SU-DHL-6 (cell line): ENCODE results near the gene RELCH.

Source experiments
- H2AFZ ChIP-seq: fragments of 200-600 bp; sonication (generic); 2 replicates; pipeline ENCODE4 v1.6.1; 2014; ENCODE audit warnings: low read depth, mild to moderate bottlenecking, moderate library complexity, mixed read lengths, antibody characterized with exemption, low read length; ENCODE audit not compliant: severe bottlenecking
- H3F3A ChIP-seq: fragments of 200-600 bp; shearing (Covaris generic); 2 replicates; pipeline ENCODE4 v1.6.0; 2016; ENCODE audit warnings: antibody characterized with exemption, mild to moderate bottlenecking; ENCODE audit not compliant: insufficient read depth
- H3K27ac ChIP-seq: fragments of 200-600 bp; sonication (generic); 2 replicates; pipeline ENCODE4 v1.5.1; 2016; ENCODE audit warnings: low read depth, mild to moderate bottlenecking, low read length, moderate library complexity, mixed read lengths
- H3K27me3 ChIP-seq: fragments of 200-600 bp; sonication (generic), shearing (Covaris generic); 2 replicates; pipeline ENCODE4 v1.6.0; 2014; ENCODE audit warnings: mild to moderate bottlenecking, low read length
- H3K36me3 ChIP-seq: fragments of 200-600 bp; sonication (generic); 2 replicates; pipeline ENCODE4 v1.6.1; 2014; ENCODE audit warnings: mild to moderate bottlenecking, low read length, mixed read lengths
- H3K4me2 ChIP-seq: fragments of 300-600, 200-600 bp; shearing (Covaris generic), sonication (generic); 2 replicates; pipeline ENCODE4 v1.6.0; 2014; ENCODE audit warnings: low read length, low read depth, mild to moderate bottlenecking; ENCODE audit not compliant: poor library complexity, severe bottlenecking
- H3K4me3 ChIP-seq: fragments of 200-600 bp; sonication (generic); 2 replicates; pipeline ENCODE4 v1.5.1; 2014; ENCODE audit warnings: antibody characterized with exemption, low read length, mild to moderate bottlenecking, mixed read lengths; ENCODE audit not compliant: insufficient read depth, poor library complexity, severe bottlenecking
- H3K79me2 ChIP-seq: fragments of 200-600 bp; sonication (generic); 2 replicates; pipeline ENCODE4 v1.6.1; 2014; ENCODE audit warnings: mild to moderate bottlenecking, low read length, moderate library complexity; ENCODE audit not compliant: insufficient read depth
- H3K9ac ChIP-seq: fragments of 200-600 bp; sonication (generic); 2 replicates; pipeline ENCODE4 v1.7.0; 2014; ENCODE audit warnings: mild to moderate bottlenecking, low read length
- H3K9me2 ChIP-seq: fragments of 200-600 bp; sonication (generic); replicated peaks from 2 replicates; pipeline ENCODE4 v1.6.1; 2014; ENCODE audit warnings: low read length; ENCODE audit not compliant: insufficient read depth
- H3K9me3 ChIP-seq: fragments of 200-600 bp; sonication (generic); 2 replicates; pipeline ENCODE4 v1.6.1; 2014; ENCODE audit warnings: low read length, mixed read lengths; ENCODE audit not compliant: insufficient read depth
- H4K20me1 ChIP-seq: fragments of 200-600 bp; sonication (generic); 2 replicates; pipeline ENCODE4 v1.6.1; 2014; ENCODE audit warnings: low read depth, mild to moderate bottlenecking, antibody characterized with exemption, low read length, moderate library complexity, mixed read lengths
- CTCF ChIP-seq: fragments of 200-600 bp; sonication (generic); IDR thresholded peaks from one replicate; pipeline ENCODE4 v1.5.1; 2017; ENCODE audit warnings: antibody characterized with exemption, mild to moderate bottlenecking, low read length, moderate library complexity; ENCODE audit not compliant: insufficient read depth, poor library complexity, severe bottlenecking
- EZH2phosphoT487 ChIP-seq: fragments of 200-600 bp; sonication (generic), shearing (Covaris generic); conservative IDR thresholded peaks from 2 replicates; pipeline ENCODE4 v1.6.1; 2018; ENCODE audit warnings: mild to moderate bottlenecking, antibody characterized with exemption, low read length, moderate library complexity, mixed read lengths

The RELCH gene

GRCh38 chr18:62211325-62211828, 24.3 kb downstream of the RELCH start:
- no peaks in the 10 kb centered on the region for H3K9me3 ChIP-seq
- no peak overlapping the region for H3K9ac ChIP-seq
- H3K27me3 ChIP-seq = no peaks in the 10 kb centered on the region
- H3K79me2 ChIP-seq = peaks cover 81% of the 10 kb centered on the region
- H3K27ac ChIP-seq = no peak overlapping the region
- H3K4me3 ChIP-seq = no peak overlapping the region
- H3K4me2 ChIP-seq = no peak overlapping the region
- no peaks in the 10 kb centered on the region for H3K9me2 ChIP-seq
- TF ChIP-seq EZH2phosphoT487 (no peak), CTCF (no peak)
- no peak overlapping the region for H2AFZ ChIP-seq
- no peaks in the 10 kb centered on the region for H3F3A ChIP-seq
- no peaks in the 10 kb centered on the region for H4K20me1 ChIP-seq
- H3K36me3 ChIP-seq = peaks cover 34% of the 10 kb centered on the region

GRCh38 chr18:62214790-62215189, 27.7 kb downstream of the RELCH start:
- Histone ChIP-seq H3K9me2 (no peaks in the 10 kb centered on the region), H4K20me1 (no peaks in the 10 kb centered on the region)

DNA sequence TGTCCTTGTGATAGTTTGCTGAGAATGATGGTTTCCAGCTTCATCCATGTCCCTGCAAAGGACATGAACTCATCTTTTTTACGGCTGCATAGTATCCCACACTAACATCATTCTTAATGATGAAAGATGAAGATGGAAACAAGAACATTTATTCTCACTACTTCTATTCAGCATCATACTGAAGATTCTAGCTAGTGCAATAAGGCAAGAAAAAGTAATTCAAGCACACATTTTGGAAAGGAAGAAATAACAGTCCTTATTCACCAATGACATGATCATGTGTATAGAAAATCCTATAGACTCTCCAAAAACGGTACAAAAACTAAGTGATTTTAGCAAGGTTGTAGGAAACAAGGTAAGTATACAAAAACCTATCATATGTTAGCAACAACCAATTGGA, 37.2 kb downstream of the RELCH start:
- H3K79me2 ChIP-seq = peaks cover 19% of the 10 kb centered on the region
- TF ChIP-seq EZH2phosphoT487 (no peak), CTCF (no peak)
- H3K27ac ChIP-seq = no peak overlapping the region
- H3K4me3 ChIP-seq = no peak overlapping the region
- H3K9me3 ChIP-seq = no peaks in the 10 kb centered on the region
- H3K27me3 ChIP-seq = no peaks in the 10 kb centered on the region
- no peaks in the 10 kb centered on the region for H3K9me2 ChIP-seq
- no peaks in the 10 kb centered on the region for H4K20me1 ChIP-seq
- no peak overlapping the region for H3K9ac ChIP-seq
- H3K4me2 ChIP-seq = no peak overlapping the region
- H2AFZ ChIP-seq = no peak overlapping the region
- peaks cover 4% of the 10 kb centered on the region; the same call in 1 of the 2 replicates for H3F3A ChIP-seq
- H3K36me3 ChIP-seq = peaks cover 91% of the 10 kb centered on the region

More at GRCh38 chr18:62214790-62215189, 27.7 kb downstream of the RELCH start:
- Histone ChIP-seq H3F3A (no peaks in the 10 kb centered on the region), H2AFZ (no peak overlapping the region), H3K9ac (no peak overlapping the region), H3K9me3 (no peaks in the 10 kb centered on the region), H3K36me3 (peaks cover 39% of the 10 kb centered on the region), H3K27ac (no peak overlapping the region), H3K4me3 (no peak overlapping the region), H3K79me2 (peaks cover 80% of the 10 kb centered on the region), H3K27me3 (no peaks in the 10 kb centered on the region), H3K4me2 (no peak overlapping the region)
- no peak for TF ChIP-seq CTCF

DNA sequence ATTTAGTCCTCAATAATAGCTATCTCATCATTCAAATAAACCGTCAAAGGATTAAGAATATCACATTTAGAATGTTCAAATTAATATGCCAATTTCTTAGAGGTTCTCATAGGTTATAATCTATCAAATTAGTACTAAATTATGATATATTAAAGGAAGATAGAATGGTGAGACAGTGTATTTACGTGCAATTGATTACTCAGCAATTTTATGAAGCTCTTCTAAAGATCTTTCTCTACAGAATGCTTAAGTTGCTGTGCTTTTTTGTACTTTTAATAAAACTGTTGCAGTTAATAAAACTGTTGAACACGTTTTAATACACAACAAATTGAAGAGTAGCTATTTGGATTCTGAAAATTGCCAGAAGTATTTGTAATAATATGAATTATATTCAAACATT, 39.0 kb downstream of the RELCH start:
- Histone ChIP-seq H3K79me2 (peaks cover 2% of the 10 kb centered on the region; the same call in 1 of the 2 replicates), H3K9me2 (no peaks in the 10 kb centered on the region), H4K20me1 (no peaks in the 10 kb centered on the region), H3K36me3 (peaks cover 95% of the 10 kb centered on the region), H3F3A (peaks cover 8% of the 10 kb centered on the region; the same call in 1 of the 2 replicates), H2AFZ (no peak overlapping the region), H3K4me2 (no peak overlapping the region), H3K9ac (no peak overlapping the region), H3K4me3 (no peak overlapping the region), H3K27me3 (no peaks in the 10 kb centered on the region), H3K9me3 (no peaks in the 10 kb centered on the region), H3K27ac (no peak overlapping the region)
- no peak for TF ChIP-seq CTCF
- TF ChIP-seq EZH2phosphoT487 = no peak
